ENCODE data around the gene KLHL14. TPM values are rescaled to one million over a fixed set of nuclear protein-coding genes. Genes with fewer than 3 reads are reported as not detected.
A peak's percentile ranks its signal among the peaks of the same experiment; 100 is the strongest.

Gene KLHL14
- 0.98 TPM for total RNA-seq

GRCh38 chr18:32772581-32773381, at the start of gene KLHL14:
Gene KLHL14, minus strand, starts transcription at chr18:32773023. Its CDS starts 2,432 bp downstream, at chr18:32770591.
- intact Hi-C loops (cut with DNase I): no loop called here
- no peak for DNase-seq (ENCODE audit: extremely low spot score in 2 of 2)
- Histone ChIP-seq H3K4me1 (peaks cover 22% of the 10 kb centered on the region), H3K4me3 (peak within 1 kb of the TSS; percentile 51 to 63), H3K36me3 (no peaks in the 10 kb centered on the region), H3K27me3 (no peaks in the 10 kb centered on the region), H3K9me3 (no peaks in the 10 kb centered on the region), H3K27ac (no peak within 1 kb of the TSS)
- TF ChIP-seq CTCF (IDR thresholded peaks at IDR 0.05): no peak
- no peak for TF ChIP-seq POLR2AphosphoS5 (IDR thresholded peaks at IDR 0.05; ENCODE audit: insufficient read depth in 1 of 2, low read depth in 1 of 2)
- no peak for TF ChIP-seq POLR2A (IDR thresholded peaks at IDR 0.05)

GRCh38 chr18:32822197-32822596, 49.4 kb upstream of the KLHL14 start:
- intact Hi-C loops (cut with DNase I): no loop called here
- Histone ChIP-seq H3K36me3 (no peaks in the 10 kb centered on the region), H3K27ac (no peak overlapping the region), H3K4me1 (no peaks in the 10 kb centered on the region), H3K27me3 (no peaks in the 10 kb centered on the region), H3K9me3 (no peaks in the 10 kb centered on the region), H3K4me3 (no peak overlapping the region)
- TF ChIP-seq POLR2AphosphoS5 (IDR thresholded peaks at IDR 0.05; ENCODE audit: insufficient read depth in 1 of 2, low read depth in 1 of 2) (no peak), POLR2A (IDR thresholded peaks at IDR 0.05) (no peak), CTCF (IDR thresholded peaks at IDR 0.05) (no peak)
- DNase-seq (ENCODE audit: extremely low spot score in 2 of 2): no peak

GRCh38 chr18:32815881-32816280, 43.1 kb upstream of the KLHL14 start:
- Histone ChIP-seq H3K27me3 (no peaks in the 10 kb centered on the region), H3K4me3 (no peak overlapping the region), H3K4me1 (no peaks in the 10 kb centered on the region), H3K27ac (no peak overlapping the region), H3K36me3 (no peaks in the 10 kb centered on the region), H3K9me3 (no peaks in the 10 kb centered on the region)
- TF ChIP-seq POLR2A (IDR thresholded peaks at IDR 0.05) (no peak), CTCF (IDR thresholded peaks at IDR 0.05) (no peak), POLR2AphosphoS5 (IDR thresholded peaks at IDR 0.05; ENCODE audit: insufficient read depth in 1 of 2, low read depth in 1 of 2) (no peak)
- no peak for DNase-seq (ENCODE audit: extremely low spot score in 2 of 2)
- intact Hi-C loops (cut with DNase I): no loop called here

GRCh38 chr18:32812342-32812741, 39.5 kb upstream of the KLHL14 start:
- Histone ChIP-seq H3K27me3 (no peaks in the 10 kb centered on the region), H3K27ac (no peak overlapping the region), H3K36me3 (no peaks in the 10 kb centered on the region), H3K9me3 (no peaks in the 10 kb centered on the region), H3K4me1 (no peaks in the 10 kb centered on the region), H3K4me3 (no peak overlapping the region)
- TF ChIP-seq POLR2A (IDR thresholded peaks at IDR 0.05): no peak
- intact Hi-C loops (cut with DNase I): no loop called here
- no peak for DNase-seq (ENCODE audit: extremely low spot score in 2 of 2)

GRCh38 chr18:32810314-32810713, 37.5 kb upstream of the KLHL14 start:
- TF ChIP-seq CTCF (IDR thresholded peaks at IDR 0.05): no peak
- no peak for TF ChIP-seq POLR2AphosphoS5 (IDR thresholded peaks at IDR 0.05; ENCODE audit: insufficient read depth in 1 of 2, low read depth in 1 of 2)
- no peak for TF ChIP-seq POLR2A (IDR thresholded peaks at IDR 0.05)
- intact Hi-C loops (cut with DNase I): no loop called here
- H3K27me3 ChIP-seq: no peaks in the 10 kb centered on the region
- H3K36me3 ChIP-seq: no peaks in the 10 kb centered on the region
- no peaks in the 10 kb centered on the region for H3K9me3 ChIP-seq
- no peaks in the 10 kb centered on the region for H3K4me1 ChIP-seq
- H3K4me3 ChIP-seq: no peak overlapping the region
- no peak for DNase-seq (ENCODE audit: extremely low spot score in 2 of 2)
- H3K27ac ChIP-seq: no peak overlapping the region
